A673 (cell line): ENCODE measurements around the gene ZNF789.

Experiments used
- EZH2 ChIP-seq: fragments of 200-600 bp; sonication (generic); IDR thresholded peaks from 2 replicates; pipeline ENCODE4 v1.6.1; 2017; ENCODE audit warnings: borderline replicate concordance, low read depth, mild to moderate bottlenecking, mixed read lengths, antibody characterized with exemption, low read length; ENCODE audit not compliant: poor library complexity, severe bottlenecking
- TF ChIP-seq, protein P1 (sequence below): fragments of 300-800, 200-600 bp; sonication (generic); conservative IDR thresholded peaks from 2 replicates; pipeline ENCODE4 v1.5.1; 2017; ENCODE audit warnings: low read depth, mild to moderate bottlenecking, antibody characterized with exemption, low read length, moderate library complexity, mixed read lengths

DNA sequence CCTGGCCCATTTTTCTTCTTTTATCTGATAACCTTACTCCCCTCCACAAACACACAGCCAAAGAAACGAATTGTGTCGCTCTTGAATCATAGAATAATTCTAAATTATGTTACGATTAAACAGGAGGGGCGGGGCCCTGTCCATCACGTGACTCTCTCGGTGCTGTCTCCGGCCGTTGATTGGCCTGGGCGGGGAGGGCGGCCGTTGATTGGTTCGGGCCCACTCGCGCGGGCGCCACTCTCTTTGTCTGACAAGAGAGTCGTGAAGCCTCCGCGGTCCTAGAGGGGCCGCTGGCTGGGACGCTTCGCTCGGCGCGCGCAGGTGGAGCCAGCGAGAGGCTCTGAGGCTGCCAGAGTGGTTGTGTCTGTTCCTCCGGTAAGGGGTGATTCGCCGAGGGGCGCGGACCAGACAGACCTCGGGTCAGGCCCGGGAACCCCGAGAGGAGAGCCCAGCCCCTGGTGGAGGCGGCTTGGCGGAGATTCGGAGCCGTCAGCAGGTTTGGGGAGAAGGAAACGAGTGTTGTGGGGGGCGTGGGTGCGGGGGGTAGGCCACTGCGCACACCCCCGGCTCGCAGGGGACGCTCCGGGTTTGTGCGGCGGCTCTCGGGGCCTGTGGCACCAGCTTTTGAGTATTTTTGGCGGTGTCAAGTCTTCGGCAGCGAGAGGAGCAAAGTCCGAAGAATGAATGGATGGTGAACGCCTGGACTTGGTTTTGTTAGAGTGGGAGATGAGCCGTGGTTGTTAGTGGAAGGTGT is at the start of gene ZNF789:
- TF ChIP-seq, protein P1, sequence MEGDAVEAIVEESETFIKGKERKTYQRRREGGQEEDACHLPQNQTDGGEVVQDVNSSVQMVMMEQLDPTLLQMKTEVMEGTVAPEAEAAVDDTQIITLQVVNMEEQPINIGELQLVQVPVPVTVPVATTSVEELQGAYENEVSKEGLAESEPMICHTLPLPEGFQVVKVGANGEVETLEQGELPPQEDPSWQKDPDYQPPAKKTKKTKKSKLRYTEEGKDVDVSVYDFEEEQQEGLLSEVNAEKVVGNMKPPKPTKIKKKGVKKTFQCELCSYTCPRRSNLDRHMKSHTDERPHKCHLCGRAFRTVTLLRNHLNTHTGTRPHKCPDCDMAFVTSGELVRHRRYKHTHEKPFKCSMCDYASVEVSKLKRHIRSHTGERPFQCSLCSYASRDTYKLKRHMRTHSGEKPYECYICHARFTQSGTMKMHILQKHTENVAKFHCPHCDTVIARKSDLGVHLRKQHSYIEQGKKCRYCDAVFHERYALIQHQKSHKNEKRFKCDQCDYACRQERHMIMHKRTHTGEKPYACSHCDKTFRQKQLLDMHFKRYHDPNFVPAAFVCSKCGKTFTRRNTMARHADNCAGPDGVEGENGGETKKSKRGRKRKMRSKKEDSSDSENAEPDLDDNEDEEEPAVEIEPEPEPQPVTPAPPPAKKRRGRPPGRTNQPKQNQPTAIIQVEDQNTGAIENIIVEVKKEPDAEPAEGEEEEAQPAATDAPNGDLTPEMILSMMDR = no peak
- TF ChIP-seq EZH2 = no peak
